SK-N-SH treated with all-trans-retinoic acid at 6 μM for 48 hours (cell line): ENCODE results near the gene OBSL1.

Source experiments
- ATAC-seq: fragments of 200-7000 bp; cut with Tn5 transposase; 3 replicates; pipeline ENCODE4 v1.9.1; 2020; ENCODE audit warnings: mild to moderate bottlenecking, moderate library complexity
- ARNTL ChIP-seq: fragments of 450-650 bp; formaldehyde crosslinking; IDR thresholded peaks from 2 replicates; pipeline ENCODE4 v1.5.0; 2020; ENCODE audit warnings: low read depth, mild to moderate bottlenecking, moderate library complexity, borderline replicate concordance
- BACH2 ChIP-seq: fragments of 250-450 bp; sonication (Bioruptor Pico); IDR thresholded peaks from 2 replicates; pipeline ENCODE4 v1.9.0; 2021; ENCODE audit warnings: mild to moderate bottlenecking, borderline replicate concordance
- CSDC2 ChIP-seq: fragments of 250-450 bp; sonication (Bioruptor Pico); IDR thresholded peaks from 2 replicates; pipeline ENCODE4 v1.5.0; 2020; ENCODE audit warnings: mild to moderate bottlenecking, moderate library complexity
- ESRRG ChIP-seq: fragments of 250-450 bp; sonication (Bioruptor Pico); IDR thresholded peaks from 2 replicates; pipeline ENCODE4 v1.6.1; 2021; ENCODE audit warnings: mild to moderate bottlenecking
- ISL1 ChIP-seq: fragments of 250-450 bp; sonication (Bioruptor Pico); IDR thresholded peaks from 2 replicates; pipeline ENCODE4 v2.1.2; 2022; ENCODE audit warnings: mild to moderate bottlenecking, moderate library complexity
- OSR1 ChIP-seq: fragments of 250-450 bp; sonication (Bioruptor Pico); IDR thresholded peaks from 2 replicates; pipeline ENCODE4 v1.8.0; 2022; ENCODE audit warnings: moderate library complexity, mild to moderate bottlenecking, inconsistent platforms
- RARB ChIP-seq: fragments of 250-450 bp; sonication (Bioruptor Pico); IDR thresholded peaks from 2 replicates; pipeline ENCODE4 v1.8.0; 2021; ENCODE audit warnings: mild to moderate bottlenecking, moderate library complexity
- TOX ChIP-seq: fragments of 250-450 bp; sonication (Bioruptor Pico); IDR thresholded peaks from 2 replicates; pipeline ENCODE4 v1.8.0; 2021; ENCODE audit warnings: mild to moderate bottlenecking, moderate library complexity, borderline replicate concordance
- ZC3H10 ChIP-seq: fragments of 250-450 bp; sonication (Bioruptor Pico); IDR thresholded peaks from 2 replicates; pipeline ENCODE4 v1.5.1; 2021; ENCODE audit warnings: mild to moderate bottlenecking, moderate library complexity
- ZFP30 ChIP-seq: fragments of 450-650 bp; formaldehyde crosslinking; IDR thresholded peaks from 2 replicates; pipeline ENCODE4 v1.5.0; 2022; ENCODE audit warnings: mild to moderate bottlenecking, moderate library complexity
- ZNF70 ChIP-seq: fragments of 450-650 bp; formaldehyde crosslinking; IDR thresholded peaks from 2 replicates; pipeline ENCODE4 v1.5.0; 2020; ENCODE audit warnings: mild to moderate bottlenecking, moderate library complexity
- ZNF8 ChIP-seq: fragments of 450-650 bp; formaldehyde crosslinking; IDR thresholded peaks from 2 replicates; pipeline ENCODE4 v1.5.0; 2020; ENCODE audit warnings: mild to moderate bottlenecking, moderate library complexity
- TF ChIP-seq, protein P1 (sequence below): fragments of 250-450 bp; sonication (Bioruptor Pico); IDR thresholded peaks from 2 replicates; pipeline ENCODE4 v1.5.1; 2021; ENCODE audit warnings: mild to moderate bottlenecking, moderate library complexity
- TF ChIP-seq, protein P2 (sequence below): fragments of 250-450 bp; sonication (Bioruptor Pico); IDR thresholded peaks from 2 replicates; pipeline ENCODE4 v1.8.0; 2021; ENCODE audit warnings: low read depth, mild to moderate bottlenecking, moderate library complexity, borderline replicate concordance
- TF ChIP-seq, protein P3 (sequence below): fragments of 250-450 bp; sonication (Bioruptor Pico); IDR thresholded peaks from 2 replicates; pipeline ENCODE4 v1.5.0; 2020; ENCODE audit warnings: mild to moderate bottlenecking, moderate library complexity
- TF ChIP-seq, protein P4 (sequence below): fragments of 250-450 bp; sonication (Bioruptor Pico); IDR thresholded peaks from 2 replicates; pipeline ENCODE4 v1.8.0; 2020; ENCODE audit warnings: mild to moderate bottlenecking, moderate library complexity, borderline replicate concordance

OBSL1 gene

DNA sequence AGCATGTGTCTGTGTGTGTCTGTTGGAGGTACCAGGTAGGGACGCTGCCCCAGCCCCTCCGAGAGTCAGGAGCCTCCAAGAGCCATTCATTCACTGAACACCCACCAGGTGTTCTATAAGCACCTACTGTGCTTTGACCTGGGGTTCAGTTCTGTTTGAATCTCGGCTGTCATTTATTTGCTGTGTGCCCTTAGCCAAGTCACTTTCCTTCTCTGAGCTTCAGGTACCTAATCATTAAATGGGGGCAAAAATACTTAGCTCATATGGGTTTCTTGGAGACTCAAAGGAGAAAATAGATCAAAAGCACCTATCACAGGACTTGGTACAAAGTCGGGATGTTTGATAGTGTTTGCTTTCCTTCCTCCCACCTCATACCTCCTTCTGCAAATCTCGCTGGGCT lies 43.9 kb downstream of the OBSL1 start (continued):
- TF ChIP-seq, protein P1, sequence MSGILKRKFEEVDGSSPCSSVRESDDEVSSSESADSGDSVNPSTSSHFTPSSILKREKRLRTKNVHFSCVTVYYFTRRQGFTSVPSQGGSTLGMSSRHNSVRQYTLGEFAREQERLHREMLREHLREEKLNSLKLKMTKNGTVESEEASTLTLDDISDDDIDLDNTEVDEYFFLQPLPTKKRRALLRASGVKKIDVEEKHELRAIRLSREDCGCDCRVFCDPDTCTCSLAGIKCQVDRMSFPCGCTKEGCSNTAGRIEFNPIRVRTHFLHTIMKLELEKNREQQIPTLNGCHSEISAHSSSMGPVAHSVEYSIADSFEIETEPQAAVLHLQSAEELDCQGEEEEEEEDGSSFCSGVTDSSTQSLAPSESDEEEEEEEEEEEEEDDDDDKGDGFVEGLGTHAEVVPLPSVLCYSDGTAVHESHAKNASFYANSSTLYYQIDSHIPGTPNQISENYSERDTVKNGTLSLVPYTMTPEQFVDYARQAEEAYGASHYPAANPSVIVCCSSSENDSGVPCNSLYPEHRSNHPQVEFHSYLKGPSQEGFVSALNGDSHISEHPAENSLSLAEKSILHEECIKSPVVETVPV (CRISPR knock-in tag): no peak
- TF ChIP-seq ISL1 (CRISPR knock-in tag) (no peak), CSDC2 (no peak), ZNF70 (CRISPR knock-in tag) (no peak), ESRRG (CRISPR knock-in tag) (no peak), ZFP30 (CRISPR knock-in tag) (no peak), ARNTL (no peak), RARB (CRISPR knock-in tag) (no peak), TOX (CRISPR knock-in tag) (no peak)
- TF ChIP-seq, protein P2, sequence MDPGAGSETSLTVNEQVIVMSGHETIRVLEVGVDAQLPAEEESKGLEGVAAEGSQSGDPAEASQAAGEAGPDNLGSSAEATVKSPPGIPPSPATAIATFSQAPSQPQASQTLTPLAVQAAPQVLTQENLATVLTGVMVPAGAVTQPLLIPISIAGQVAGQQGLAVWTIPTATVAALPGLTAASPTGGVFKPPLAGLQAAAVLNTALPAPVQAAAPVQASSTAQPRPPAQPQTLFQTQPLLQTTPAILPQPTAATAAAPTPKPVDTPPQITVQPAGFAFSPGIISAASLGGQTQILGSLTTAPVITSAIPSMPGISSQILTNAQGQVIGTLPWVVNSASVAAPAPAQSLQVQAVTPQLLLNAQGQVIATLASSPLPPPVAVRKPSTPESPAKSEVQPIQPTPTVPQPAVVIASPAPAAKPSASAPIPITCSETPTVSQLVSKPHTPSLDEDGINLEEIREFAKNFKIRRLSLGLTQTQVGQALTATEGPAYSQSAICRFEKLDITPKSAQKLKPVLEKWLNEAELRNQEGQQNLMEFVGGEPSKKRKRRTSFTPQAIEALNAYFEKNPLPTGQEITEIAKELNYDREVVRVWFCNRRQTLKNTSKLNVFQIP (CRISPR knock-in tag): no peak
- TF ChIP-seq, all 23 proteins: peak for 0

DNA sequence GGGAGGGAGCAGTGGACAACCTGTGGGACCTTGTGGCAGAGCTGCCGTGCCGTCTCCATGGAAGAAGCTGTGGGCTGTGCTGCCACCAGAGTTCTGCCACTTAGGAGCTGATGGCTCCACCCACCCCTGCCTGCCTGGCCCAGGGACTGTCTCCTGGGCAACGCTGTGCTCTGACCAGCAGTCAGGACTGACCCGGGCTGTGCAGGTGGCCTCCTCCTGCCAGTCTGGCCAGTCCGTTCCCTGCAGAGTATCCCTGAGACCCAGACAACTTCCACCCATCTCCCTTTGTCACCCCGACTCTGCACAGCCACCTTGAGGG lies 44.3 kb downstream of the OBSL1 start:
- ATAC-seq: peak; percentile 36; the same call in 2 of the 3 replicates

DNA sequence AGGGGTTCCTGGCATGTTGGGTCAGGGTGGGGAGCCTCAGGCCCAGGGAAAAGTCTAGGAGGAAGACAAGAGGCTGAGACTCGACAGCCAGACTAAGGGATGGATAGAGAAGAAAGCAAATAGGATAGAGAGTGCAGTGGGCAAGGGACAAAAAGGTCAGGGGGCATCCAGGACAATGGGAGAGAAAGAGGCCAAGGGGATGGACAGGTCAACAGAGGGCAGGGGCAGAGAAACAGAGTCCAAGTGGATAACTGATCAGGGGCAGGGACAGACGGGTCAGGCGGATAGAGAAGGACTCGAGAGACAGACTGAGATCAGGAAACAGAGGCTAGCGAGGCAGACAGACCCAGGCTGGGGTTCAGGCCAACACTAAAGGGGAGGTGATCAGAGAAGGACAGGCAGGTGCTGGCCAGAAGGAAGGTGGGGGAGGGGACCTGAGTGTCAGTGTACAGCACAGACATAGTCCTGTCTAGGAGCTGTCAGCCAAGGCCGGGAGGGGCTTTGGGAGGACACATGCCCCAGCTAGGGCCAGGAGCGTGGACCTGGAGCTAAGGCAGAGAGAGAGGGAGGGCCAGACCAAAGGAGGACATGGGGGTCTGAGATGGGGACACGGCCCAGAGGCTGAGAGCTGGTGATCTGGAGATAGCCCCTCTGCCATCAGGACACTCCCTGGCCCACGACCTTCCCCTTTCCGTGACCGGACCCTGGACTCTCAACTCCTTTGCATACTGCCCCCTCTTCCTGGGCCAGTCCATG lies 44.8 kb downstream of the OBSL1 start:
- no peak for ATAC-seq
- TF ChIP-seq, protein P1 (CRISPR knock-in tag): no peak
- no peak for TF ChIP-seq ZC3H10 (CRISPR knock-in tag)
- TF ChIP-seq, protein P3, sequence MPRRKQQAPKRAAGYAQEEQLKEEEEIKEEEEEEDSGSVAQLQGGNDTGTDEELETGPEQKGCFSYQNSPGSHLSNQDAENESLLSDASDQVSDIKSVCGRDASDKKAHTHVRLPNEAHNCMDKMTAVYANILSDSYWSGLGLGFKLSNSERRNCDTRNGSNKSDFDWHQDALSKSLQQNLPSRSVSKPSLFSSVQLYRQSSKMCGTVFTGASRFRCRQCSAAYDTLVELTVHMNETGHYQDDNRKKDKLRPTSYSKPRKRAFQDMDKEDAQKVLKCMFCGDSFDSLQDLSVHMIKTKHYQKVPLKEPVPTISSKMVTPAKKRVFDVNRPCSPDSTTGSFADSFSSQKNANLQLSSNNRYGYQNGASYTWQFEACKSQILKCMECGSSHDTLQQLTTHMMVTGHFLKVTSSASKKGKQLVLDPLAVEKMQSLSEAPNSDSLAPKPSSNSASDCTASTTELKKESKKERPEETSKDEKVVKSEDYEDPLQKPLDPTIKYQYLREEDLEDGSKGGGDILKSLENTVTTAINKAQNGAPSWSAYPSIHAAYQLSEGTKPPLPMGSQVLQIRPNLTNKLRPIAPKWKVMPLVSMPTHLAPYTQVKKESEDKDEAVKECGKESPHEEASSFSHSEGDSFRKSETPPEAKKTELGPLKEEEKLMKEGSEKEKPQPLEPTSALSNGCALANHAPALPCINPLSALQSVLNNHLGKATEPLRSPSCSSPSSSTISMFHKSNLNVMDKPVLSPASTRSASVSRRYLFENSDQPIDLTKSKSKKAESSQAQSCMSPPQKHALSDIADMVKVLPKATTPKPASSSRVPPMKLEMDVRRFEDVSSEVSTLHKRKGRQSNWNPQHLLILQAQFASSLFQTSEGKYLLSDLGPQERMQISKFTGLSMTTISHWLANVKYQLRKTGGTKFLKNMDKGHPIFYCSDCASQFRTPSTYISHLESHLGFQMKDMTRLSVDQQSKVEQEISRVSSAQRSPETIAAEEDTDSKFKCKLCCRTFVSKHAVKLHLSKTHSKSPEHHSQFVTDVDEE (CRISPR knock-in tag): 0 out of 2 replicates have a peak, but pooled peaks have one; percentile 28
- TF ChIP-seq ZFP30 (CRISPR knock-in tag): no peak
- no peak for TF ChIP-seq ZNF8 (CRISPR knock-in tag)
- TF ChIP-seq, protein P4, sequence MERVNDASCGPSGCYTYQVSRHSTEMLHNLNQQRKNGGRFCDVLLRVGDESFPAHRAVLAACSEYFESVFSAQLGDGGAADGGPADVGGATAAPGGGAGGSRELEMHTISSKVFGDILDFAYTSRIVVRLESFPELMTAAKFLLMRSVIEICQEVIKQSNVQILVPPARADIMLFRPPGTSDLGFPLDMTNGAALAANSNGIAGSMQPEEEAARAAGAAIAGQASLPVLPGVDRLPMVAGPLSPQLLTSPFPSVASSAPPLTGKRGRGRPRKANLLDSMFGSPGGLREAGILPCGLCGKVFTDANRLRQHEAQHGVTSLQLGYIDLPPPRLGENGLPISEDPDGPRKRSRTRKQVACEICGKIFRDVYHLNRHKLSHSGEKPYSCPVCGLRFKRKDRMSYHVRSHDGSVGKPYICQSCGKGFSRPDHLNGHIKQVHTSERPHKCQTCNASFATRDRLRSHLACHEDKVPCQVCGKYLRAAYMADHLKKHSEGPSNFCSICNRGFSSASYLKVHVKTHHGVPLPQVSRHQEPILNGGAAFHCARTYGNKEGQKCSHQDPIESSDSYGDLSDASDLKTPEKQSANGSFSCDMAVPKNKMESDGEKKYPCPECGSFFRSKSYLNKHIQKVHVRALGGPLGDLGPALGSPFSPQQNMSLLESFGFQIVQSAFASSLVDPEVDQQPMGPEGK (CRISPR knock-in tag): no peak
- no peak for TF ChIP-seq RARB (CRISPR knock-in tag)

More for the DNA sequence above, 44.3 kb downstream of the OBSL1 start:
- TF ChIP-seq TOX (CRISPR knock-in tag) (no peak), ZC3H10 (CRISPR knock-in tag) (no peak), ZNF70 (CRISPR knock-in tag) (no peak), BACH2 (CRISPR knock-in tag) (no peak), OSR1 (CRISPR knock-in tag) (no peak), ZFP30 (CRISPR knock-in tag) (no peak), CSDC2 (no peak)
- TF ChIP-seq, protein P3 (CRISPR knock-in tag): no peak
- TF ChIP-seq, all 23 proteins: peak for 0
